H9 (cell line): ENCODE results near the gene MLLT11. TPM values are rescaled to one million over a fixed set of nuclear protein-coding genes. Genes with fewer than 3 reads are reported as not detected.

Source experiments
- DNase-seq: peaks from one replicate; pipeline ENCODE4 v3.0.0-alpha.2; 2017
- H2AFZ ChIP-seq: one replicate; pipeline ENCODE4 v1.6.1; 2013; ENCODE audit warnings: mild to moderate bottlenecking, low read length, control low read depth, moderate library complexity
- H2AK5ac ChIP-seq: 2 replicates; pipeline ENCODE4 v1.6.1; 2013; ENCODE audit warnings: low read length, control low read depth, mixed read lengths; ENCODE audit not compliant: insufficient read length
- H2BK120ac ChIP-seq: one replicate; pipeline ENCODE4 v1.6.1; 2013; ENCODE audit warnings: low read depth, mild to moderate bottlenecking, low read length, control low read depth, inconsistent platforms; ENCODE audit not compliant: poor library complexity, severe bottlenecking
- H2BK12ac ChIP-seq: 2 replicates; pipeline ENCODE4 v1.6.1; 2013; ENCODE audit warnings: low read length, control low read depth, mixed read lengths, low read depth; ENCODE audit not compliant: insufficient read length
- H2BK15ac ChIP-seq: 2 replicates; pipeline ENCODE4 v1.6.1; 2013; ENCODE audit warnings: low read depth, low read length, control low read depth
- H2BK20ac ChIP-seq: one replicate; pipeline ENCODE4 v1.6.1; 2013; ENCODE audit warnings: low read depth, mild to moderate bottlenecking, low read length, control low read depth, inconsistent platforms; ENCODE audit not compliant: poor library complexity, severe bottlenecking
- H2BK5ac ChIP-seq: 2 replicates; pipeline ENCODE4 v1.6.1; 2013; ENCODE audit warnings: low read length, control low read depth, mixed read lengths; ENCODE audit not compliant: insufficient read length
- H3K14ac ChIP-seq: 2 replicates; pipeline ENCODE4 v1.6.1; 2013; ENCODE audit warnings: low read length, control low read depth; ENCODE audit not compliant: insufficient read depth
- H3K18ac ChIP-seq: 2 replicates; pipeline ENCODE4 v1.6.1; 2013; ENCODE audit warnings: low read depth, mild to moderate bottlenecking, mixed read lengths, low read length, control low read depth; ENCODE audit not compliant: insufficient read length
- H3K23ac ChIP-seq: 2 replicates; pipeline ENCODE4 v1.6.1; 2013; ENCODE audit warnings: low read length, control low read depth, mixed read lengths, low read depth; ENCODE audit not compliant: insufficient read length
- H3K23me2 ChIP-seq: 2 replicates; pipeline ENCODE4 v1.6.1; 2013; ENCODE audit warnings: low read depth, mild to moderate bottlenecking, mixed read lengths, low read length, control low read depth; ENCODE audit not compliant: insufficient read length, poor library complexity, severe bottlenecking
- H3K27ac ChIP-seq: 2 replicates; pipeline ENCODE4 v1.5.1; 2013; ENCODE audit warnings: low read length, control low read depth, mixed read lengths, low read depth; ENCODE audit not compliant: insufficient read length
- H3K27me3 ChIP-seq: 2 replicates; pipeline ENCODE4 v1.6.1; 2013; ENCODE audit warnings: low read length, control low read depth, inconsistent platforms; ENCODE audit not compliant: insufficient read depth
- H3K4ac ChIP-seq: 2 replicates; pipeline ENCODE4 v1.6.1; 2013; ENCODE audit warnings: low read depth, mild to moderate bottlenecking, control low read depth, inconsistent platforms, low read length, moderate library complexity
- H3K4me1 ChIP-seq: 2 replicates; pipeline ENCODE4 v1.6.1; 2013; ENCODE audit warnings: low read length, control low read depth, inconsistent platforms; ENCODE audit not compliant: insufficient read depth
- H3K4me2 ChIP-seq: 2 replicates; pipeline ENCODE4 v1.6.1; 2013; ENCODE audit warnings: low read length, control low read depth, mixed read lengths; ENCODE audit not compliant: insufficient read length, insufficient read depth
- H3K56ac ChIP-seq: 2 replicates; pipeline ENCODE4 v1.6.1; 2013; ENCODE audit warnings: low read depth, mild to moderate bottlenecking, mixed read lengths, low read length, control low read depth; ENCODE audit not compliant: insufficient read length
- H3K79me1 ChIP-seq: 2 replicates; pipeline ENCODE4 v1.6.1; 2013; ENCODE audit warnings: low read depth, mild to moderate bottlenecking, moderate library complexity, low read length, control low read depth, inconsistent platforms; ENCODE audit not compliant: insufficient read depth, poor library complexity, severe bottlenecking
- H3K79me2 ChIP-seq: 2 replicates; pipeline ENCODE4 v1.6.1; 2013; ENCODE audit warnings: low read length, control low read depth, inconsistent platforms; ENCODE audit not compliant: insufficient read depth
- H3K9ac ChIP-seq: 2 replicates; pipeline ENCODE4 v1.6.1; 2013; ENCODE audit warnings: low read length, control low read depth, mixed read lengths; ENCODE audit not compliant: insufficient read length; ENCODE audit errors: extremely low read depth
- H3K9me3 ChIP-seq: one replicate; pipeline ENCODE4 v1.6.1; 2013; ENCODE audit warnings: low read depth, low read length, inconsistent platforms; ENCODE audit not compliant: control insufficient read depth
- H3T11ph ChIP-seq: one replicate; pipeline ENCODE4 v1.6.1; 2013; ENCODE audit warnings: mild to moderate bottlenecking, low read length, control low read depth, inconsistent platforms
- H4K20me1 ChIP-seq: one replicate; pipeline ENCODE4 v1.6.1; 2013; ENCODE audit not compliant: control insufficient read depth, insufficient read length, insufficient read depth
- H4K5ac ChIP-seq: 2 replicates; pipeline ENCODE4 v1.6.1; 2013; ENCODE audit warnings: low read depth, mild to moderate bottlenecking, mixed read lengths, low read length, control low read depth; ENCODE audit not compliant: insufficient read length
- H4K8ac ChIP-seq: replicated peaks from 2 replicates; pipeline ENCODE4 v1.6.1; 2013; ENCODE audit warnings: low read length, control low read depth, mixed read lengths, low read depth; ENCODE audit not compliant: insufficient read length
- H4K91ac ChIP-seq: 2 replicates; pipeline ENCODE4 v1.6.1; 2013; ENCODE audit warnings: low read depth, mild to moderate bottlenecking, moderate library complexity, mixed read lengths, low read length, control low read depth; ENCODE audit not compliant: insufficient read length
- H3K27ac Mint-ChIP-seq, 3 experiments: 2 replicates in 2 of 3; 3 replicates in 1 of 3; pipeline ENCODE4 v1.8.0; 2020 to 2021; ENCODE audit warnings: mixed read lengths in 3 of 3, mild to moderate bottlenecking in 1 of 3, moderate library complexity in 1 of 3
- H3K27me3 Mint-ChIP-seq: 2 replicates; pipeline ENCODE4 v1.8.0; 2021; ENCODE audit warnings: low read depth, mild to moderate bottlenecking, moderate library complexity, mixed read lengths
- H3K36me3 Mint-ChIP-seq, 3 experiments: 2 replicates in 2 of 3; 3 replicates in 1 of 3; pipeline ENCODE4 v1.8.0; 2020 to 2021; ENCODE audit warnings: low read depth in 3 of 3, mixed read lengths in 3 of 3; ENCODE audit not compliant: insufficient read depth in 1 of 3
- H3K4me1 Mint-ChIP-seq, 2 experiments: 2 replicates each; pipeline ENCODE4 v1.8.0; 2020; ENCODE audit warnings: mixed read lengths in 2 of 2
- H3K4me3 Mint-ChIP-seq, 2 experiments: 2 replicates in 1 of 2; 3 replicates in 1 of 2; pipeline ENCODE4 v1.8.0; 2020 to 2021; ENCODE audit warnings: mild to moderate bottlenecking in 2 of 2, mixed read lengths in 2 of 2, moderate library complexity in 1 of 2
- H3K9me3 Mint-ChIP-seq, 2 experiments: 2 replicates in 1 of 2; 3 replicates in 1 of 2; pipeline ENCODE4 v1.8.0; 2020; ENCODE audit warnings: mild to moderate bottlenecking in 2 of 2, mixed read lengths in 2 of 2, moderate library complexity in 1 of 2
- CTCF ChIP-seq: fragments of 200-600 bp; sonication (generic); conservative IDR thresholded peaks from 3 replicates; pipeline ENCODE4 v1.8.0; 2021; ENCODE audit warnings: antibody characterized with exemption, mild to moderate bottlenecking
- WGBS: extraction: QIAGEN DNeasy Blood & Tissue Kit; methylation state at CpG from one replicate; pipeline ENCODE4 v1.1.7; 2013; ENCODE audit warnings: missing lambda C conversion rate, low lambda C conversion rate, mixed read lengths; ENCODE audit not compliant: insufficient read length; ENCODE audit errors: extremely low coverage; 5-methylcytosine and 5-hydroxymethylcytosine counted together
- total RNA-seq: library from RNA; stranded (reverse); gene quantifications from 2 replicates; pipeline ENCODE4 v1.2.1, GENCODE V29; 2021

The MLLT11 gene
- total RNA-seq, 1 experiment from 2014 or later, result 13.2 TPM

DNA sequence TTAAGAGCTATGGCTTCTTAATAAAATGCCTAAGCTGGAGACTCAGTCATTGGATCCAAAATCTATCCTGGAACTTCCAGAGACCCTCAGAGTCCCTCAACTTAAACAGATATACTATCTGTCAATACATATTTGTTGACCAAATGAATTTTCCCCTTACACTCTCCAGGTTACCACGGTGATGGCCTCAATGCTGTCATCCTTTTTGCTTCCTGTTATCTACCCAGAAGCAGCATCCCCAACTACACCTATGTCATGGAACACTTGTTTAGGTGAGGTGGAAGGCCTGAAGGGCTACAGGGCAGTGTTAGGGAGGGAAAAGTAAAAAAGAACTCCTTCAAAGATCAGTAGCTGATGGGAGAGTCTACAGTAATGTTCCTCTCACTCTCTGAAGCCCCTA, 17.0 kb upstream of the MLLT11 start:
- Histone ChIP-seq H3T11ph (no peak overlapping the region), H2BK15ac (no peak overlapping the region), H2AFZ (no peak overlapping the region), H4K5ac (no peak overlapping the region), H3K9me3 (no peaks in the 10 kb centered on the region), H2BK12ac (no peak overlapping the region), H2AK5ac (no peak overlapping the region), H3K14ac (no peak overlapping the region), H3K4me1 (no peaks in the 10 kb centered on the region; the same call in 1 of the 2 replicates), H2BK5ac (no peak overlapping the region), H3K23me2 (peaks cover 2% of the 10 kb centered on the region), H3K27ac (no peak overlapping the region), H3K18ac (no peak overlapping the region), H2BK20ac (no peak overlapping the region), H3K79me1 (no peaks in the 10 kb centered on the region), H3K79me2 (no peaks in the 10 kb centered on the region), H3K27me3 (no peaks in the 10 kb centered on the region), H3K56ac (no peak overlapping the region), H3K4ac (no peak overlapping the region), H3K23ac (no peak overlapping the region), H4K91ac (no peak overlapping the region), H3K9ac (no peak overlapping the region), H3K4me2 (no peak overlapping the region), H4K20me1 (no peaks in the 10 kb centered on the region), H2BK120ac (no peak overlapping the region), H4K8ac (no peak overlapping the region)
- no peak overlapping the region; a peak in 1 of 5 replicates for H3K4me3 Mint-ChIP-seq
- H3K27me3 Mint-ChIP-seq, result no peaks in the 10 kb centered on the region; the same call in 1 of the 2 replicates
- WGBS, result no CpG with 5 or more reads among the region's 1 CpG
- H3K4me1 Mint-ChIP-seq, result peaks cover 12 to 13% of the 10 kb centered on the region in 2 experiments
- TF ChIP-seq CTCF, result no peak
- no peaks in the 10 kb centered on the region for H3K9me3 Mint-ChIP-seq
- H3K27ac Mint-ChIP-seq, result no peak overlapping the region
- DNase-seq, result no peak
- no peaks in the 10 kb centered on the region for H3K36me3 Mint-ChIP-seq
